ENCODE results near the gene NOX5. TPM values are rescaled to one million over a fixed set of nuclear protein-coding genes. Genes with fewer than 3 reads are reported as not detected.

NOX5 gene
- total RNA-seq, 1 experiment from 2014 or later = 339 TPM

DNA sequence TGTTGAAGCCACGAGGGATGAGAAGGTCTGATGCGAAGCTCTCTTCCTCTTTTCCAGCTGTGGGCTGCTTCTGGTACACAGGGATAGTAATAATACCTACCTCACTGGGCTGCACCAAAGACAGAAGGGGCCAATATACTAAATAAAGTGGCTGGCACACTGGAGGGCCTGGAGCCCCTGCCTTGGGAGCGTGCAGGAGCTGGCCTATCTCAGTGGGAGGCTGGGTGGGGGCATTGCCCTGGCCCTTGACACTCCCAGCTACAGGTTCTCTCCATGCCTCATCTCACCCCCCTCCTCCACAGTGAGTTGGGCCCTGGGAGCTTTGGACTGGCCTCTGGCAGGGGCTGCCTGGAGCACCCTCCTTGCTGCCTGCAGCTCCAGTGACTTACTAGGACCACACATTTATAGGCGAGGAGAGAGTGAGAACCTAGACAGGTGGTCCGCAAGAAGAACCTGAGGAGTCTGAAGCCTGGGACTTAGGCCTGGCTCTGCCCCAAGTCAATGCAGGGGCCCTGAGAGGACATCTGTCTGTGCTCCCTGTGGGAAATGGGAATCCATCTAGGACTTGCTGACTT lies 1.6 kb downstream of the NOX5 start:
- Histone ChIP-seq H2AFZ (ENCODE audit: low read length) (no peak overlapping the region), H4K20me1 (ENCODE audit: low read length) (no peaks in the 10 kb centered on the region), H3K9me2 (replicated peaks; ENCODE audit: low read length) (no peaks in the 10 kb centered on the region), H3F3A (ENCODE audit: low read length, unreplicated experiment) (no peaks in the 10 kb centered on the region), H3K4me1 (ENCODE audit: insufficient read depth, low read length) (peaks cover 8% of the 10 kb centered on the region; the same call in 1 of the 2 replicates), H3K79me2 (ENCODE audit: low read length) (no peaks in the 10 kb centered on the region), H3K4me3 (ENCODE audit: low read length) (no peak overlapping the region), H3K9ac (ENCODE audit: low read length) (no peak overlapping the region), H3K27me3 (ENCODE audit: low read length) (no peaks in the 10 kb centered on the region), H3K9me3 (ENCODE audit: low read length) (no peaks in the 10 kb centered on the region), H3K27ac (ENCODE audit: low read length) (no peak overlapping the region), H3K4me2 (ENCODE audit: low read length) (no peak overlapping the region), H3K36me3 (ENCODE audit: low read depth, low read length) (no peaks in the 10 kb centered on the region)
- ChIA-PET POLR2A (ENCODE audit: unreplicated experiment) (interaction anchor here (0.8 kb wide), 1 partner anchor 279 kb away, joined by 7 read pairs; no protein-coding TSS in a partner anchor), CTCF (no interaction called here)
- TF ChIP-seq, protein P1, sequence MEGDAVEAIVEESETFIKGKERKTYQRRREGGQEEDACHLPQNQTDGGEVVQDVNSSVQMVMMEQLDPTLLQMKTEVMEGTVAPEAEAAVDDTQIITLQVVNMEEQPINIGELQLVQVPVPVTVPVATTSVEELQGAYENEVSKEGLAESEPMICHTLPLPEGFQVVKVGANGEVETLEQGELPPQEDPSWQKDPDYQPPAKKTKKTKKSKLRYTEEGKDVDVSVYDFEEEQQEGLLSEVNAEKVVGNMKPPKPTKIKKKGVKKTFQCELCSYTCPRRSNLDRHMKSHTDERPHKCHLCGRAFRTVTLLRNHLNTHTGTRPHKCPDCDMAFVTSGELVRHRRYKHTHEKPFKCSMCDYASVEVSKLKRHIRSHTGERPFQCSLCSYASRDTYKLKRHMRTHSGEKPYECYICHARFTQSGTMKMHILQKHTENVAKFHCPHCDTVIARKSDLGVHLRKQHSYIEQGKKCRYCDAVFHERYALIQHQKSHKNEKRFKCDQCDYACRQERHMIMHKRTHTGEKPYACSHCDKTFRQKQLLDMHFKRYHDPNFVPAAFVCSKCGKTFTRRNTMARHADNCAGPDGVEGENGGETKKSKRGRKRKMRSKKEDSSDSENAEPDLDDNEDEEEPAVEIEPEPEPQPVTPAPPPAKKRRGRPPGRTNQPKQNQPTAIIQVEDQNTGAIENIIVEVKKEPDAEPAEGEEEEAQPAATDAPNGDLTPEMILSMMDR (conservative IDR thresholded peaks at IDR 0.05; ENCODE audit: low read depth, low read length) = no peak
- TF ChIP-seq EZH2phosphoT487 (IDR thresholded peaks at IDR 0.05; ENCODE audit: borderline replicate concordance, low read length) (no peak), EZH2 (IDR thresholded peaks at IDR 0.05; ENCODE audit: low read length, unreplicated experiment) (no peak)
- no peak for DNase-seq
- intact Hi-C loops (cut with micrococcal nuclease) = no loop called here
- ATAC-seq = no peak
- BruUV-seq (replicated peaks) = no TSS peak

DNA sequence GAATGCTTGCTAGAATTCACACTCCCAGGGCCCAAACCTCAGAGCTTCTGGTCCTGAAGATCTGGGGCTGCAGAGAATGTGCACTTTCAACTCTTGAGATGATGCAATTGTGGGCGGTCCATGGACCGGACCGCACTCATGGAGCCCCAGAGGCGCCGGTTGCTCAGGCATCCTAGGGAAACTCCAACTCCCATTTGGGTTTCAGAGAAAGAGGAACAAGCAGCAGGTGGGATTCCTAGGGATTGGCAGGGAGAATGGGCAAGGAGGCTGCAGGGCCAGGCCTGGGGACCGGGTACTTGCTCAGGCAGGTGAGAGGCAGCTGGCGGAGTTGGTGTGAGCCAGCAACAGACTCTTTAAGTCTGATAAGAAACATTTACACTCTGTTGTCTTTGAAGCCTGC lies 3.5 kb downstream of the NOX5 start:
- Histone ChIP-seq H3K36me3 (ENCODE audit: low read depth, low read length) (no peaks in the 10 kb centered on the region), H3K9me3 (ENCODE audit: low read length) (no peaks in the 10 kb centered on the region), H2AFZ (ENCODE audit: low read length) (no peak overlapping the region), H3K4me3 (ENCODE audit: low read length) (no peak overlapping the region), H3K9ac (ENCODE audit: low read length) (no peak overlapping the region), H3K79me2 (ENCODE audit: low read length) (no peaks in the 10 kb centered on the region), H3K4me2 (ENCODE audit: low read length) (no peak overlapping the region), H4K20me1 (ENCODE audit: low read length) (no peaks in the 10 kb centered on the region), H3K4me1 (ENCODE audit: insufficient read depth, low read length) (peaks cover 8% of the 10 kb centered on the region; the same call in 1 of the 2 replicates), H3K27me3 (ENCODE audit: low read length) (no peaks in the 10 kb centered on the region), H3F3A (ENCODE audit: low read length, unreplicated experiment) (no peaks in the 10 kb centered on the region), H3K27ac (ENCODE audit: low read length) (no peak overlapping the region), H3K9me2 (replicated peaks; ENCODE audit: low read length) (no peaks in the 10 kb centered on the region)
- CTCF ChIA-PET = interaction anchor here (0.6 kb wide), 1 partner anchor 142 kb away, joined by 3 read pairs; no protein-coding TSS in a partner anchor
- no TSS peak for BruUV-seq (replicated peaks)
- ATAC-seq (no peak), DNase-seq (no peak)
- TF ChIP-seq EZH2phosphoT487 (IDR thresholded peaks at IDR 0.05; ENCODE audit: borderline replicate concordance, low read length) = no peak
- no peak for TF ChIP-seq EZH2 (IDR thresholded peaks at IDR 0.05; ENCODE audit: low read length, unreplicated experiment)
- TF ChIP-seq, protein P1 (conservative IDR thresholded peaks at IDR 0.05; ENCODE audit: low read depth, low read length) = no peak
- intact Hi-C loops (cut with micrococcal nuclease) = no loop called here
- POLR2A ChIA-PET (ENCODE audit: unreplicated experiment) = no interaction called here

DNA sequence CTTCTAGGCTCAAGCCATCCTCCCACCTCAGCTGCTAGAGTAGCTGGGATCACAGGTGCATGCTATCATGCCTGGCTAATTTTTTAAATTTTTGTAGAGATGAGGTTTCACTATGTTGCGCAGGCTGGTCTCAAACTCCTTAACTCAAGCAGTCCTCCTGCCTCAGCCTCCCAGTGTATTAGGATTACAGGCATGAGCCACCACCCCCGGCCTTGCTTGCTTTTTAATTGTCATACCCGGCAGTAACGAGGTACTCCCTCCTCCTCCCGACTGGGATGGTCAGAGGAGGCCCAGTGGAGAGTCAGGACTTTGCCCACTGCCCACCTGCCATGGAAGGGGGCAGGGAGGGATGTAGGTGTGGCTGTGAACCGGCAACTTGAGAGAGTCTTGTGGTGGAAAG lies 4.5 kb downstream of the NOX5 start:
- no peaks in the 10 kb centered on the region for H3F3A ChIP-seq (ENCODE audit: low read length, unreplicated experiment)
- no peaks in the 10 kb centered on the region for H3K9me3 ChIP-seq (ENCODE audit: low read length)
- peaks cover 8% of the 10 kb centered on the region; the same call in 1 of the 2 replicates for H3K4me1 ChIP-seq (ENCODE audit: insufficient read depth, low read length)
- ChIA-PET POLR2A (ENCODE audit: unreplicated experiment) (no interaction called here), CTCF (no interaction called here)
- H4K20me1 ChIP-seq (ENCODE audit: low read length) = no peaks in the 10 kb centered on the region
- no peak overlapping the region for H2AFZ ChIP-seq (ENCODE audit: low read length)
- H3K27me3 ChIP-seq (ENCODE audit: low read length) = no peaks in the 10 kb centered on the region
- no peak overlapping the region for H3K9ac ChIP-seq (ENCODE audit: low read length)
- BruUV-seq (replicated peaks) = no TSS peak
- no peaks in the 10 kb centered on the region for H3K9me2 ChIP-seq (replicated peaks; ENCODE audit: low read length)
- H3K27ac ChIP-seq (ENCODE audit: low read length) = no peak overlapping the region
- H3K36me3 ChIP-seq (ENCODE audit: low read depth, low read length) = no peaks in the 10 kb centered on the region
- no peak for ATAC-seq
- no peaks in the 10 kb centered on the region for H3K79me2 ChIP-seq (ENCODE audit: low read length)
- H3K4me2 ChIP-seq (ENCODE audit: low read length) = no peak overlapping the region
- no peak for DNase-seq
- intact Hi-C loops (cut with micrococcal nuclease) = no loop called here
- TF ChIP-seq EZH2 (IDR thresholded peaks at IDR 0.05; ENCODE audit: low read length, unreplicated experiment) (no peak), EZH2phosphoT487 (IDR thresholded peaks at IDR 0.05; ENCODE audit: borderline replicate concordance, low read length) (no peak)
- TF ChIP-seq, protein P1 (conservative IDR thresholded peaks at IDR 0.05; ENCODE audit: low read depth, low read length) = no peak
- H3K4me3 ChIP-seq (ENCODE audit: low read length) = no peak overlapping the region

All from PC-3 (cell line).